NCI-H526 treated with DMSO at 0.1 percent for 48 hours (cell line): Measurements from ENCODE around the gene SMPD2.
"Not testable (repeated sequence)": the region's sequence is repeated elsewhere in the genome, so short reads cannot be mapped to it uniquely, and the experiment has no call there.

ENCODE experiments used
- DNase-seq: peaks from one replicate; lab custom pipeline; 2025; lab: John Stamatoyannopoulos, UW

SMPD2 gene

DNA sequence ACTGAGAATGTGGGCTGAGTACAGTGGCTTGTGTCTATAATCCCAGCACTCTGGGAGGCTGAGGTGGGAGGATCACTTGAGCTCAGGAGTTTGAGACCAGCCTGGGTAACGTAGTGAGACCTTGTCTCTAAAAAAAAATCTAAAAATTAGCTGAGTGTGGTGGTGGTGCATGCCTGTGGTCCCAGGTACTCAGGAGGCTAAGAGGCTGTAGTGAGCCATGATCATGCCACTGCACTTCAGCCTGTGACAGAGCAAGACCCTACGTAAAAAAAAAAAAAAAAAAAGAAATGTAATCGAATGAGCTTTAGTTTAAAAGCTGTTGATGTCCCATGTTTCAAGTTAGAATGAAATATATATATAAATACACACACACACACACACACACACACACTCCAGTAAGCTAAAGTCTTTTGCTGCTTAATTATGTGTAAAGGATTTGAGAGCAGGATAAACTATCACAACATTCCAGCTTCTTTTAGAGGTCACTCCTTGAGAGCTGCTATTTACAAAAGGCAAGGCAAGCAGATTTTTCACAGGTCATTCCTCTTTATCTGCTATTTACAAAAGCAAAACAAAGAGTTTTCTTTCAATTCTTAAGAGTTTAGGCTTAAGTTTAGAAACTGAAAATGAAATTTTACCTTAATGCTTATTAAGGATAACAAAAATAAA, 19.8 kb downstream of the SMPD2 start:
- no peak for DNase-seq

DNA sequence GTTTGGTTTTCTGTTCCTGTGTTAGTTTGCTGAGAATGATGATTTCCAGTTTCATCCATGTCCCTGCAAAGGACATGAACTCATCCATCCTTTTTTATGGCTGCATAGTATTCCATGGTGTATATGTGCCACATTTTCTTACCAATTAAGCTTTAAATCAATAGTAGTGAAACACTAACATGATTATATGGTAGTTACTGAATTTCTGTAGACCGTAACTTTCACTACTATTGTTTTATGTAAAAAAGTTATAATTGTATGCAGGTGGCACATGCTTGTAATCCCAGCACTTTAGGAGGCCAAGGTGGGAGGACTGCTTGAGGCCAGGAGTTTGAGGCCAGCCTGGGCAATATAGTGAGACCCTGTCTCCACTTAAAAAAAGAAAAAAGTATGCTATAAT, 20.7 kb downstream of the SMPD2 start:
- not testable (repeated sequence) for DNase-seq

DNA sequence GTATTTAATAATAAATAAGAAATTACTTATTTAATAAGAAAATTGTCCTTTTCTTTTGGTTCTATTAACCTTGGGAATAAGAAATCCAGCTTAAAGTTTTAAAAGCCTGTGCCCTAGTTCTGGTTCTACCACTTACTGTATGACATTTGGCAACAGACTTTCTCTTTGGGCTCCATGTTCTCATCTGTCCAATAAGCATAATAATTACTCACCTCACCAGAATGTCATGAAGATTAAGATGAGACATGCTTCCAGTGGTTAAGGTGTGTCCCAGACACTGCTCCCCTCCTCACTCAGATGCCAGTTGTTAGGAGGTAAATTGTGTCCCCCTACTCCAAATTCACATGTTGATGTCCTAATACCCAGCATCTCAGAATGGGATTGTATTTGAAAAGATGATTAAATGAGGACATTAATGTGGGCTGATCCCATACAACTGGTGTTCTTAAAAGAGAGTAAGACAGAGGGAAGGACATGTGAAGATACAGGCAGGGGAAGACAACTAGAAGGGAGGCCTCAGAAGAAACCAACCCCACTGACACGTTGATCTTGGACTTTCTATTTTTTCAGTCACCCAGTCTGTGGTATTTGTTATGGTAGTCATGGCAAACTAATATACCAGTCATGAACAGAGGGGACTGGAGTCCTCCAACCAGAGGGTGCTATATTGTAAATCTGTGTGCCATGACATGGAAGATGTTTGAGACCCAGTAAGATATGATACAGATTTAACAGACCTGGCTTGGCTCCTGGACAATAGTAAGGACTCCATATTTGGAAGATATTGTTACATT, 21.4 kb downstream of the SMPD2 start:
- no peak for DNase-seq

DNA sequence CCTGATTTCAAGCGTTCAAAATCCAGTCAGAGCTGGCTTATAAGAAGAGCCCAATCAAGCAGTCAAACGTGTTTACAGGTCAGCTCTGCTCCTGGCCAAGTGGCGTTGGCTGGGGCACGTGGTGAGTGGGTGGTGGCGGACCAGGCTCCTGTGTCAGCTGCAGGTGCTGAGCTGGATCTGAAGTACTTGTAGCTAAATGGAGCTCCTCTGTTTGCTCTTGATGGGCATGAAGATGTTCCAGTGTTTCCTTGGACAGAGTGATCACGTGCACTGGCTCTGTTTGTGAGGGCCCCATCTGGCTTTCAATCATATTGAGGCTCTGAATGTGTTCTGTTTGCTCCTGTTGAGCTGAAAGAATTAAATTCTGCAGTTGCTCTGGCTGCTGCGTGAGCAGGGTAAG, 25.2 kb downstream of the SMPD2 start:
- no peak for DNase-seq

DNA sequence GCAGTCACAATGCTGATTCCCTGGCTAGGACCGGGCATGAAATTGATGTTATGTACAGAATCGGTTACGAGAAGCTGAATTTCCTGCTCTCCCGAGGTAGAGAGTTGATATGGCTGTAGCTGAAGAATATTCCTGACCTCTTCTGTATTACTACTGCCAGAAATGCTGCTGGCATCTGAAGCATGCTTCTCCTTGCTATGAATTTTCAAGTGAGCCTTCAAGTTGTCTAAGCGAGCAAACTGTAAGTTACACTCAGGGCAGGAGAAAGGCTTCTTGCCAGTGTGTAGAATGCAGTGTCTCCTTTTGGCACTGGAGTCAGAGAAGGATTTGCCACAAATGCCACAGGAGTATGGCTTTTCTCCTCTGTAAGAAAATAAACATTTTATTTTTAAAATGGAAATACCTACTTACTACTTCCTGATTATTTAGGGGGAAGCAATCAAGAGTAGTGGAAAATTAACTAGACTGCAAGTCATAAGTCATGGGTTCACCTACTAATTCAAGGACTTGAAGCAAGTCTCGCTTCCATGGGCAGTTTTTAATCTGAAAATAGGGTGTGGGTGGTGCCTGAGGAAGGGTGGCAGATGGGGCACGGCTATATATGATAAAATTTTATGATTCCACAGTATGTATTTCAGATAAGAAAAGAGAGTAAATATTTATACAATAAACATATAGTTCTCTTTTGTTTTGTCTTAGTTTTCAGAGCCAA, 25.8 kb downstream of the SMPD2 start:
- DNase-seq = no peak

DNA sequence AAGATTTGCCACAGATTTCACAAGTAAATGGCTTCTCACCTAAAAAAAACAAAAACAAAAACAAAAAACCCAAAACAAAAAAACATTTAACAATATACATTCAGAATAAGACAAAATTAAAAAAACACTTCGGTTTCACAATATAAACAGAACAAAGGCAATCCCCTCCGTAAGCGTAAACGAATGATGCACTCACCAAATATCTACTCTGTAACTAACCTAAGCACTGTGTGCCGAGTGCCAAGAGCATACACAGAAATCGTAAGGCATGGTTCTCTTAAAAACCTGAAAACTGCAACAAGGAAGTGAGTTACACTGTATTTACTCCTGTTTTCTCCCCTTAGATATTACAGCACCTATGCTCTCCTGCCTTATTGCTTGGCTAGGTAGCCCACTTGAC, 27.2 kb downstream of the SMPD2 start:
- DNase-seq = no peak

DNA sequence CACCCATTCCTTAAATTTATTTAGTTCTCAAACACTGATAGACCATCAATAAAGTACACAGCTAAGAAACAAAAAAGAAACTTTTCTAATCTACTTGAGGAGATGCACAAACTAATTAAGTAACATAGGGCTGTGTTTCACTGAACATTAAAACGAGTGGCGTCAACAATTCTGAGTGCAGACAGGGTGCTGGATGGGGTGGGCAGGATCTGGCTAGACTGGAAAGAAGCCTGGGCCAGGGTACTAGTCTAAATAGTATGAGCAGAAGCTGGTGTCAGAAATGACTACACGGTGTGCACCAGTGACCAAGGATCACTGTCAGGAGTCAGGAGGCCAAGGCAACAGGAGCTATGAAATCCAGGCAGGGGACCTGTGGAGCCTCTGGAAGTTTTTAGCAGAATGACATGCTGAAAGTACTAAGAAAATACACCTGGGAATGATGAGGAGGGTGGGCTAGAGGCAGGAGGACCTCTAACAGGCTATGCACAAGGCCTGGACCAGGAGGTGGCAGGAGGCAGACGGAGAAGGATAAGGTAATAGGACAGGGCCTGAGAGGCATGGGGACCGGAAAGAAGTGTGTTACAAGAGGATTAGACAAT, 29.2 kb downstream of the SMPD2 start:
- no peak for DNase-seq

DNA sequence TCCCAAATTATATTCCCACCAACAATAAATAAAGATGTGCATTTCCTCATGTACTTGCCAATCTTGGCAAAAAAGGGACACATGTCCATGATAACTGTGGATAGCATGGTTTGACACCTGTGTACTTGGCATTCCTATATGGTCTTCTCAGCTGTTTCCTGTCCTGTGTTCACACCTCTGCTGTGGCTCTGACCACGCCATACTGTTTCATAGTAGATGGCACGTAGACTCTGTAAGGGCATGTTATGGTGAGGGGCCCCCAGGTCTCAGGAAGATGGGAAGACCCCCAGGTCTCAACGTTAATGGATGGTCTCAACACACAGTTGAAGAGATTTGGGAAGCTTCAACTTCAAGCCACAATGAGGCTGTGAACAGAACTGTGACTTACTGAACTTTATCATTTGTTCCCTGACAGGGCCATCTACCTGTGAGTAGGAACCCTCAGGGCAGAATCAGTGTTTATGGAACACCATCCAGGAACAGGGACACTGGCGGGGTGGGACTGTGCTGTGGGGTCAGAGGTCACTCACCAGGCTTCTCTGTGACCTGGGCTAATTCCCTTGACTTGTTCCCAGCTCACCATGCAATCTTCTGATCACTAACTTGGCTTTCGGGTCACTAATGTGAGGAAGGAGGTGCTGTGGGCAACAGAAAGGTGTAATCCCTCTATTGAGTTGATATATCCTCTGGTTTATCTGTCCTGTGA, 30.7 kb downstream of the SMPD2 start:
- no peak for DNase-seq

DNA sequence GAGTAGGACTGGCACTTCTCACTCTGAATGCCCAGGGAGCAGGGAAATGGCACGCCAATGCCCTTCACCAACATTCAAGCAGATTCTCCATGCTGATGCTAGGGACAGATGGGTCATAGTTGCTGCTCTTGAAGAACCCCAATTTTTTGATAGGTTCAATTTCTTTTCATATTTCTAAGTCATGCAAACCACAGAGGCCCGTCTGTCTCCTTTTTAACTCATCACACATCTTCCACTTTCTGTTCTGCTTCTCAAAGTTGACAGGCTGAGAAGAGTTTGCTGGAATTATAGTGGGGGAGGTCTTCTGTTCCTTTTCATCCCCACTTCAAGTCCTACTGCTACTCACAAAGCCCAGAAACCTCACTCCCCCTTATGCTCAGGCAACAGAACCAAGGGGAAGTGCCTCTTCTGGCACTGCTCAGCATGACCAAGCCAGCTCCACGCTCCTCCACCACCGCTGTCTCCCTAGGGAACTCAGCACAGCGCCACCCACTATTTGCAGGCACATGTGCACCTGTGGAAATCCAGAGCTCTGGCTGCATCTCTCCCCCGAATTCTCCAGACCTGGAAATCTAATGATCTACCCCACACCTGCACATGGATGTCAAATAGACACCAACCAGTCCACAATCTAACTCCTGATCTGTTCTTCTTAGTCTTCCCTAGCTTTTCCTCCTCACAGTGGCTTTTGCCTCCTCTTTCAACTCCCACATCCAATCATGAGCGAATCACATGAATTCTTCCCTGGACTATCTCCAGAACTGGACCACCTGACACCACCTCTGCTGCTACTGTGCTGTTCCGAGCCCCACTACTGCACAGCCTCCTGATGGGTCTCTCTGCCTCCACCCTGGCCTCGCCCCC, 31.8 kb downstream of the SMPD2 start:
- no peak for DNase-seq

DNA sequence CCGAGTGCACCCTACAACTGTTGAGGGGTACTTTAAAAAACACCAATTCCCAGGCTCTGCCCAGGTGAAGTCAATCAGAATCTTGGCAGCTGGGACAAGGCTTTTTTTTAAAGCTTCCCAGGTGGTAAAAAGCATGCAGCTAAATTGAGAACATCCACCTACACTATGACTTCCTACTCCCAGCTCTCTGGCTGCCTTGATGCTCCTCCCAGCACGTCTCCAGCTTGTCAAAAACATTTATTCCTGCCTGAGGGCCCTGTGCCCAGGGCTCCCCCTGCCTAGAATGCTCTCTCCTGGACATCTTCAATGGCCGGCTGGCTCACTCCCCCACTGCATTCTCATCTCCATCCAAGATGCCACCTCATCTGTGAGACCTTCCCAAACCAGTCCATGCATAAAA, 32.6 kb downstream of the SMPD2 start:
- DNase-seq = no peak

DNA sequence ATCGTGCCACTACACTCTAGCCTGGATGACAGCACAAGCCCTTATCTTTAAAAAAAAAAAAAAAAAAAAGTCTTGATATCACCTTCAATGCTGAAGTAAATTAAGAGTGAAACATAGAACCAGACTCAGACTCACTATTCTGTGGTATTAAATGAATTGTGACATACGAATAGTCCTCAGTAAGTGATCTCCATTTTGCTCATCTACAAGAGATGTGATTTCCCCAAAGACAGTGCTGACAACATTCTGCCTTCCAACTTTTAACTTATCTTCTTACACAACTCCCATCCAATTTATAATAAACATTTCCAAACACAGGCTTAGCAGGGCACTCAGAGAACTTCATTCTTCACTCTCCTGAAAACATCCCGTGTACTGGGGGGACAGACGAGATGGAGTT, 34.5 kb downstream of the SMPD2 start:
- no peak for DNase-seq

DNA sequence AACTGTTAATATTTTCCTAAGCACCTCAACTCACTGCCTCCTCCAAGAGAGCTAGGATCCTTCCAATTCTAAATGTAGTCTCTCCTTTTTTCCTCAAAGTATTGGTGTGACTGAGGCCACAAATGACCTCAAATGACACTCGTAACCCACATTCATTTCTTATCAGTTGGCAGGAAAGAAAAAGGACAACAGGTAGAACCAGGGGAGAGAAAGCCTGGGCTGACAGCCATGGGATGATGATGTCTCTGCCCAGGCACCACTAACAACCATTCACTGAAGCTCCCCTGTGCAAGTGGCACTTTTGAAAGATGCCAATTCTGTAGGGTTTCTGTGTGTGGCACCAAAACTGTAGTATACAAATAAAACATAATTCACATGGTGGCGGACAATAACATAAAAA, 35.1 kb downstream of the SMPD2 start:
- DNase-seq = no peak

DNA sequence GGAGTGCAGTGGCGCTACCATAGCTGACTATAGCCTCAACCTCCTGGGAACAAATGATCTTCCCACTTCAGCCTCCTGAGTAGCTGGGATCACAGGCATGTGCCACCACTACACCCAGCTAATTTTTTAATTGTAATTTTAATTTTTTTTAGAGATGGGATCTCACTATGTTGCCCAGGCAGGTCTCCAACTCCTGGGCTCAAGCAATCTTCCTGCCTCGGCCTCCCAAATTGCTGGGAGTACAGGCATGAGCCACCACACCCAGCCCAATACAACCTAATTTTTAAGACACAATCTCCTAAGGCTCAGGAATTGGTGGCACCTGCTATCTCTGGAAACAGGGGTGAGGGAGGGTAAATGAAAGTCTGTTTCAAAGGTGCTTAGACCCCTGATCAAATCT, 36.7 kb downstream of the SMPD2 start:
- no peak for DNase-seq

DNA sequence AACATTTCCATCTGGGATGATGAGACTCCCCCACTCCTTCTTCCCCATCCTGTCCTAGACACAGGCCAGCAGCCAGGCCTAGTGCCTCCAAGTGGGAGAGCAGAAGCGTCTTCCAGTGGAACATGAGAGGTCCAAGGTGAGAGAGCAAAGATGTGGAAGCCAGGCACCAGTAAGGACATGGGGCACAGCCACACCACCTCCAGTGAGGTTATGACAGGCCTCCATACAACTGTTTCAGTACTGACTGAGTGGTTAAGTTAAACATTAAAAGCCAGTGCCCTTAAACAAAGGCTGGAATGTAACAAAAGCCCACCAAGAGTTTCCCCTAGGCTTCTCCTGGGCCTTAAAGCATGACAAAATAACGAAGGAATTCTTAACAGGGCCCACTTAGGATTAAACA, 37.2 kb downstream of the SMPD2 start:
- no peak for DNase-seq

DNA sequence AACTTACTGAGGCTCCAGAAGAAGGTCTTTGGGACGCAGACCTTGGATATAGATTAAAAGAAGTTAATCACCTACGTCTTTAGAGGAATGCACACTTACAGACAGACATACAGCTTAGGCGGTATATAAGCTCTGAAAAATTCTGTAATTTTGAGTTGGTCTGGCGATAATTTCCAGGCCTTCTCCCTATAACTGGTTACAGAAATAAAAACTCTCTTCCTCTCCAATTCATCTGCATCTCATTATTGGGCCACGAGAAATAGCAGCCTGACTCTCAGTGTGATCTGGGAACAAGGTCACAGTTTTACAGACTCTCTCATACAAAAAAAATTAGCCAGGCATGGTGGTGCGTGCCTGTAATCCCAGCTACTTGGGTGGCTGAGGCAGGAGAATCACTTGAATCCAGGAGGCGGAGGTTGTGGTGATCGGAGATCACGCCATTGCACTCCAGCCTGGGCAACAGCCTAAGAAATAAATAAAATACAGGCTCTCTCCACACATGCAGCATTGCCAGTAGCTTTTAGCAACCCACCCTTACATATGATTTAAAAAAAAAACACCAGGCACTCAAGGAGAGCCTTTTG, 37.8 kb downstream of the SMPD2 start:
- no peak for DNase-seq

DNA sequence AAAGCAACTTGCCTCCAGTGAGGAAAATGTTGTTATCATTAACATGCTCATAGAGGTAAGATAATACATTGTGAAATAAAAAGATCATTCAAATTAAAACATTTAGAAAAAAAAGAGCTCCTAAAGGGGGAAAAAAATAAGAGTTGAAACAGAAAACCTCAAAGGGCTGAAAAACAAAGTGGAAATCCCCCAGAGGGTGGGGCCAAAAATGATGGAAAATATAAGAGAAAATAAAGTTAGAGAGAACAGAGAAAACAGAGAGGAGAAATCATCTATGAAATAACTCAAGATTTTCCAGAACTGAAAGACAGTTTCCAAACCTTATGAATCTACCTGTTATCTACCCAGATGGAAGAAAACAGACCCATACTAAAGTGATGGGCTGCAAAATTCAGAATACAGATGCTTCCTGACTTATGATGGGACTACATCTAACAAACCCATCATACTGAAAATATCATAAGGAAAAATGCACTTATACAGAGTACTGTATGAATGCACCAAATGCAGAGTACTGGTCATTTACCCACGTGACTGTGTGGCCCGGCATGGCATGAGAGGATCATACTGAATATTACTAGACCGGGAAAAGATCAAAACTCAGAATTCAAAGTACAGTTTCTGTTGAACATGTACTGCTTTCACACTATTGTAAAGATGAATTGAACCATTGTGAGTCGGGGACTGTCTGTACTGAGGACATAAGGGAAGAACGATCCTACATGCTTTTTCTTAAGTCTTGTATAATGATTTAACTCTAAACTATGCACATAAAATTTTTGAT, 38.5 kb downstream of the SMPD2 start:
- no peak for DNase-seq

DNA sequence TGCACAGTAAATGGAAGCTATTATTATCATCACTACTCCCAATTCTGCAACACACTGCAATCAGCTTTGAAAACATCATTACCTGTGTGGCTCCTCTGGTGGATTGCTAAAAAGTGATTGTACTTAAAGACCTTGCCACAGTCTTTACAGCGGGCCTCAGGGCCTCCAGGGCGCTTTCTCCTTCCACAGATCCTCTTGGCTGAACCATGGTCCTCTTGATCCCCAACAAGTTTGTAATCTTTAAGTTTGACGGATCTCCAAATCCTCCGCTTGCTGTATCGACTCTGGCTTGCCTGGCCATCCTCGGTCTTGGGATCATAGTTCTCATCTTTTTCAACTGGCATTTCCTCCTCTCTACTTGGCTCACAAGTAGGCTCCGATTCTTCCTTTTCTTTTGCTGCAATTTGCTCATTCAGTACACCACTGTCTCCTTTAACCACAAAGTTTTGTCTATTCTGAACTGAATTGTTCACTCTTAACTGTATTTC, 40.5 kb downstream of the SMPD2 start:
- DNase-seq = no peak

DNA sequence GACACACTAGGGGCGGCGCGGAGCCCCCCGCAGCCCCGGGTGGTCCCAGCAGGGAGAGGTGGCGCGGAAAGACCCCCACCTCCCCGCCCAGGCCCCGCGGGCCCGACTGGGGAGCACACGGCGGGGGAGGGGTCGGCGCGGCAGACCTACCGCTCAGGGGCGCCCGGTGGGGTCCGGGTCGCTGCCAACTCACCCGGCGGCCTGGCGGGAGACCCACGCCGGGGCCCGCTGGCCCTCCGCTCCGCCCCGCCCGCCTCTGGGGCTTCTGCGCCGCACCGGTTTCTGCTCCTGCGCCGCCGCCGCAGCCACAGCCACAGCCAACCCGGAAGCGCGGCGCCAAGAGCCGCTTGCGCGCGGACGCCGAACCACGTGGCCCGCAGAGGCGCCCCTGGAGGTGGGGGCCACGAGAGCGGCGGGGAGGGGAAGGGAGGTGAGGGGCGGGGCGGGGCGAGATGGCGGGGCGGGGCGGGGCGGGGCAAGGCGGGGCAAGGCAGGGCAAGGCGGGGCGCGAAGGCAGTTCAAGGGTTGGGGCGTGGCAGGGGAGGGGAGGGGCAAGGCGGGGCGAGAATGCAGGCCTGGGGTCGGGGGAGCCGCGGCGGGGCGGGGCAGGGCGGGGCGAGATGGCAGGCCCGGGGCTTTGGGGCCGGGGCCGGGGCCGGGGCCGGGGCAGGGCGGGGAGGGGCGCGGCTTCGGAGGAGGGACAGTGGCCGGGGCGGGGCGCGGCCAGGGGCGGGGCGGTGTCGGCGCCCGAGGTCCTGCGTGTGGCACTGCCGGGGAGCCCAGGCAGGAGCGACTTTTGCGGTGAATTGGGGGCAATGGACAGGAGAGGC, 42.6 kb downstream of the SMPD2 start, which contains the start of gene ZBTB24:
Gene ZBTB24, minus strand, starts transcription at position 315 of the 830 bp plus-strand sequence. CDS start 1,193 bp downstream, outside the sequence.
- peak; percentile 77 for DNase-seq

DNA sequence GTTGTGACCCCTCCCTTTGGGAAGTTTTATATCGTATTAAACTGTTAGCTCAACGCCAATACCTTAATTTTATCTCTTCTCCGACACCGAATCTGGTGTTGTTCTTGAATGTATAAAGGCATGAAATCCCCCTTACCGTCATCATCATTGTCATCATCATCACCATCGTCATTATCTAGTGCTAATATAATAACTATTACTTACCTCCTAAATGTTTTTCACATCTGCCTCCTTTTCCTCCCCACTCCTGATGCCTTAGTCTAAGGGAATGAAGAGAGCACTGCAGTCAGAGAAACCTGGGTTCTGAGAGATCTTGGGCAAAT, 43.2 kb downstream of the SMPD2 start:
- no peak for DNase-seq
